Upper lobe of left lung (tissue), 4 donors: ENCODE data around the gene APOC3.

Experiments used
- CTCF ChIP-seq, 6 experiments: fragments of 450-650 bp in 4 of 6; fragments of 200-600 bp in 2 of 6; sonication (generic) in 2 of 6; IDR thresholded peaks; one replicate each; pipeline ENCODE4 v1.5.1; 2016 to 2019; ENCODE audit warnings: antibody characterized with exemption in 6 of 6
- POLR2AphosphoS5 ChIP-seq, 2 donors: sonication (generic); formaldehyde crosslinking; IDR thresholded peaks; one replicate each; pipeline ENCODE4 v1.5.1; 2017; ENCODE audit warnings: antibody characterized with exemption in 2 of 2

GRCh38 chr11:116871248-116871647 lies 41.5 kb downstream of the APOC3 start:
- TF ChIP-seq CTCF (IDR thresholded peaks at IDR 0.05) = no peak
- TF ChIP-seq POLR2AphosphoS5 (IDR thresholded peaks at IDR 0.05) = no peak
